Stimulated activated naive CD4-positive, alpha-beta T cell (primary cell): ENCODE results near the gene ZNF281.

Experiments used
- DNase-seq, 6 experiments: peaks; one replicate each; lab custom pipeline; 2025; lab: John Stamatoyannopoulos, UW

ZNF281 gene

DNA sequence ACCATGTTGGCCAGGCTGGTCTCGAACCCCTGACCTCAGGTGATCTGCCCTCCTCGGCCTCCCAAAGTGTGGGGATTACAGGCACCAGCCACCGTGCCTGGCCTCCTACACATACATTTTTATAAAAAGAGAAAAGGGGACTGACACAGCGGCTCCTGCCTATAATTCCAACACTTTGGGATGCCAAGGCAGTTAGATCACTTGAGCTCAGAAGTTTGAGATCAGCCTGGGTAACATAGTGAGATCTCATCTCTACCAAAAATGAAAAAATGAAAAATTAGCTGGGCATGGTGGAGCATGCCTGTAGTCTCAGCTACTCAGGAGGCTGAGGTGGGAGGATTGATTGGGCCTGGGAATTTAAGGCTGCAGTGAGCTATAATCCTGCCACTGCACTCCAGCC lies 23.4 kb downstream of the ZNF281 start:
- no peak for DNase-seq

- no peak for DNase-seq
Observed at GRCh38 chr1:200384818-200385390, 24.9 kb downstream of the ZNF281 start.

DNA sequence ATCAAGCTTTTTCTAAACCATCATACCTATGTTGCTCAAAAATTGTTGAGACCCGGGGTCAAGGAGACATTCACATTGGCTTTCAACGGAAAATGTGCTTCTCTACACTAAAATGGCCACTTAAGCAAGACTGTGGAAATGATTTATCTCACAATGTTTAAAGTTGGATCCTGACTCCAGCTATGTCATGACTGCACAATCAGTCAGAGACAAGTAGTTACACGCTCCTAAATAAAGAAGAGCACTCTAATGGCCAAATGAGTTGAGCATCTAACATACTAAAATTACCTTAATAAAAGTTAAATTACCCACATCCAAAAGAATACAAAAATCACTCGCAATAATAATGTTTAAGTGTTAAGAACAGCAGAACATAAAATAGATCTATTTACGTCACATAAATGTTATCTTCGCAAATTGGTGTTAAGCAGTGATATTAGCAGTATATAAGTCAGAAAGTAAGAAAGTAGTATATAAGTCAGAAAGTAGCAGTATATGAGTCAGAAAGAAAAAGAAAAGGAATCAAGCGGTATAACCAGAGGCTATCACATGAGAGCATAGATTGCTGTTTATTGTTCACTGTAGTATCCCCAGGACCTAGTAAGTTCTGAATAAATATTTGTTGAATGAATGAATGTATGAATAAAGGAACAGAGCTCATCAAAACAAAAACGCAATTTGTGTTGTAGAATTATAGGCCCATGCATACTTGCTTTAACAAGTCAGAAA lies 28.4 kb downstream of the ZNF281 start:
- no peak for DNase-seq

DNA sequence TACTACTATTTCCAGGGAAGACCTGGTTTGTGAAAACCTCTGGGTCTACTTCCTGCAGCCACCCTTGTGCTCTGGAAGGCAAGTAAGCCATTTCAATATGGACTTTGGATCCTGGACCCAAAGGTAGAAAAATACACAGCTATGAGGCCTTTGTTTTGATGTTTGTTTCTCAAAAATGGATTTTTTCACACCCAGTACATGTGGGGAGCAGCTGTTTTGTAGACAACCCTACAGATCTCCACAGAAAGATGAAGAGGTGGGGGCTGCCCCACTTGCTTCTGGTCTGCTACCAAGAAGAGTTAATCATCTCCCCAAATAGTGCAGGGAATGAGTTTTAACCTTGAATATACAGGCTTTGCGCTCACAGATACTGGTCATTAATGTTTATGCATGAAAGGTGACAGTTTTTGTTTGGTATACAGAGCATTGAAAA lies 29.2 kb downstream of the ZNF281 start:
- no peak for DNase-seq

GRCh38 chr1:200379940-200380588 lies 29.8 kb downstream of the ZNF281 start:
- no peak for DNase-seq

GRCh38 chr1:200379432-200379757 lies 30.4 kb downstream of the ZNF281 start:
- no peak for DNase-seq

DNA sequence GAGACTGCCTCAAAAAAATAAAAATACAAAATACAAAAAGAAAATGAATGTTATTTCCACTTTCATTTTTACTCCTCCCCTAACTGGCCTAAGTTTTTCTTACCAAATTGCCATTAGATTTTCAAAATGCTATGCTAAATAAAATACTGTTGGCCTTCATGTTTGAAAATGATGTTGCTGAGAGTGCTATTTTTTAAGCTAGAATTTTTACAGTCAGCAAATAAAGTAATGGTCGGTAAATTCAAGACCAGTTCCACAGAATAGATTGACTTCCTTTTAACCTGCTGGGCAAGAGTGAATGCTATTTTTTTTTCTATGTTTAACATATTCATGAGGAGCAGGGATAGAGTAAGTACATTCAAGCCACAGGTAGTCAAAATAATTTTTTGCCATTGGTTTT lies 31.7 kb downstream of the ZNF281 start:
- DNase-seq, result no peak

DNA sequence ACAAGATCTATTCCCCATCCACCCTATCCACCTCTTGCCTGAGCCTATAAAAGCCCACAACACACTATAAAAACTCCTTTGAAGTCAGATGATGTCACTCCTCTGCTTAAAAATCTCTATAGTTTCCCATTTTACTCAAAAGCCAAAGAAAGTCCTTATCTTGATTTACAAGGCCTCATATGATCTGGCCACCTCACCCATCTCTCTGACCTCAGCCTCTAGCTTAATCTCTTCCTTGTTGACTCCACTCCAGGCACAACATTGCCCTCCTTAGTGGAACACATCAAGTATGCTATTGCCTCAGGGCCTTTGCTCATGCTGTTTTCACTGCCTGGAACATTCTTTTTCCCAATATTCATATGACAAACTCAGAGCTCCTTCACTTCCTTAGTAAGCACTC lies 33.3 kb downstream of the ZNF281 start:
- DNase-seq, result no peak

GRCh38 chr1:200374569-200375295 lies 35.1 kb downstream of the ZNF281 start:
- DNase-seq, result no peak

GRCh38 chr1:200373811-200374231 lies 36.0 kb downstream of the ZNF281 start:
- DNase-seq, result no peak

DNA sequence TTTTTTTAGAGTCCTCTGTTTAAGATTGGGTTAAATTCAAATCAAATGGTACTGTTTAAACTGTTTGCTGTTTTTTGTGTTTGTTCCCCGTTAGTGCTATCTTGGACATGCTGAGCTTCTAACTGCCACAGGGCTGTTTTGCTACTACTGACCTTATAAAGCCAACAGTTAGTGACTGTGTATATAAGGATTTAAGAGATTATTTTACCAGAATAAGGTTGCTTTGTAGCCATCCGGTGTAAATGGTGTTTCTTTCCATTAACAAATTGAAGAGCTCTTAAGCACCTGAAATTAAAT lies 37.0 kb downstream of the ZNF281 start:
- DNase-seq, result no peak

- DNase-seq, result no peak
Observed at GRCh38 chr1:200372095-200372884, 37.5 kb downstream of the ZNF281 start.

DNA sequence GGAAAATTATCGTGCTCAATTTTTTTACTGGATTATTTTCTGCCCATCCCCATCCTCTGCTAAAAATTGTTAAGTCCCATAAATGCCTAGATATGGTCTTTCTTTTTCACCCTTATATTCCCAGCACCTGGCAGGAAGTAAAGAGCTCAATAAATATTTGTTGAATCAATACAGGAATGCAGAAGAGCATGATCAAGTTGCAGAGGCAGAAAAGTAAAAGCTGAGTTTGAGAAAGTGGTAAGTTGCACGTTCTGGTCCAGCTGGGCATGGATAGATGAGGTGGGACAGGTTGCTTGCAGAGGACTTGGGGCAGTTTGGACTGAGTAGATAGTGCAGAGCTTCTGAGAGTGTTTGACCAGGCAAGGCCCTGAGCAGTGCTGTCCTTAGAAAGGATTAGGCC lies 40.1 kb downstream of the ZNF281 start:
- no peak for DNase-seq

DNA sequence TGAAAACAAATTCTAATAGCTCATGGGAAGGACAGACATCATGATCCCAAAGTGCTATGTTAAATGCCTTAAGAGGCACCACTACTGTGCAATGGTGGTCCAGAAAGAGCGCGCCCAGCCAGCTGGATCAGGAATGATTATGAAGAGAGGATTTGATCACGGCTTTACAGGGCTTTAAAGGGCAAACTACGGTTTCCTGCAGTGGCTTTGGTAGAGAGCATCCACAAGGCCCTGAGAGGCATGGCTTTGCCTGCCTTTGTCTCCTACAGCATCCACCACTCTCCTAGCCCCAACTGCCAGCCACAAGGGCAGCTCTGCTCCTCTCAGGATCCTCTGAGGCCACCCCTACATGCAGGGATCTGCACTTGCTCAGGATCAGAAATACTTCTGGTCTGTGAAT lies 40.7 kb downstream of the ZNF281 start:
- no peak for DNase-seq

DNA sequence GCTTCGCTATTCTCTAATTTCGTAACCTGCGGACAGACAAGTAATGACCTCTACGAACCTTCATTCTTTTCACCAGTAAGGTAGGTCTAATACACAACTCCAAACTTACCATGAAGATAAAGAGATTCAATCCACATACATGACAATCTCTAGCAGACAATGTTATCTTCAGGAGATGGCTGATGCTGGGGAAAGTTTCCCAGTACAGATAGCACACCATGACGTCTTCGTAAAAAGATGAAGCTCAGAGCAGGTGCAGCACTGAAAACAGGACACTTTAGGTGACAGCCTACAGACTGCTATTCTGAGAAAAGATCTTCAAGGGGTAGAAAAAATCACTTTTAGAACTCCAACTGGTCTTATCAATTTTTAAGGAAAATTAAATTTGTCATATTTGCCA lies 41.3 kb downstream of the ZNF281 start:
- no peak for DNase-seq

- DNase-seq, result no peak
Observed at GRCh38 chr1:200367841-200368534, 41.8 kb downstream of the ZNF281 start.

DNA sequence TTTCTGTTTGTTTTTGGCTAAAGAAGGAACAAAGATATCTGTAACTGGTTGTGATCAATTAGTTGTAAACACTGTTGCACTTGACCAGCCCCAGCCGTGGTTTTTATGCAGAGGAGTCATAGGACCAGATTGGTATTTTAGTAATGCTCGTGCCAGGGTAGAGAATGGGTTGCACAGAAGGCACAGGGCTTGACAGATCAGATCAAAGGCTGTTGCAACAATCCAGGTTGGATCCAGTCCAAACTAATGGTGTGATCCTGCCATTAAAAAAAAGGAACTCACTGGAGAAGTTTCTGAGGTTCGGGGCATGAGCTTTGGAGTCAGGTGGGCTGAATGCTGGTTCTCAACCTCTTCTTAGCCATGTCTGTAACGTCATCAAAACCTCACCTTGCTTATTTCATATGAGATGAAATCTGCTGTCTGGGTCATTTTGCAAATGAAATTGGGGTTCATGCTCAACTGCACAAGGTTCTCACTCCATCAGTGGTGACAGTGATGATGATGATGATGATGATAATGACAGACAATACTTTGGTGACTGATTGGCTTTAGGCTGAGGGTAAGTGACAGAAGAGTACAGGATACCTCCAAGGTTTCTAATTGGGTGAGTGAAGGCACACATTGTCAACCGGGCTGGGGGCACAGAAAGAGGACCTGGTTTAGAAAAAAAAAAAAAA lies 43.1 kb downstream of the ZNF281 start:
- DNase-seq, result no peak

DNA sequence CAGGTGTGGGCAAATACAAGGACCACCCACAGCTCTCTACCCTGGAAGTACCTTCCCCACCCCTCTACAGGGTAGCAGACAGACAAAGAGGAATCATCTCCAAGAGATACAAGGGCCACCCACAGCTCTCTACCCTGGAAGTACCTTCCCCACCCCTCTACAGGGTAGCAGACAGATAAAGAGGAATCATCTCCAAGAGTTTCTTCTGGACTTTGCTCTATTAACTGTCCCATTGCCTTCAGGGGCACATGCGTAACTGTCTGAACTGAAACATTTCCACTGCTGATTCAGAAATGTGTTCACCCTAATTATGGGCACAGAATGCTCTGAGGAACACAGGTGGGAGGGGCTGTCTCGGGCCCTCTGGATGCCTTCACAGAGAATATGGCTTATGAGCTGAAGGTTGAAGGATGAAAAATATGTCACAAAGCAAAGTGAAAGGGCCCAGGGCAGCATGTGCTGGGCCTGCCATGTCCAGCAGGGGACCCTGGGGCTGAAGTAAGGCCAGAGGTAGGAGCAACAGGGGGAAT lies 43.9 kb downstream of the ZNF281 start:
- DNase-seq, result no peak

GRCh38 chr1:200364831-200365230 lies 45.0 kb downstream of the ZNF281 start:
- DNase-seq, result no peak

GRCh38 chr1:200364091-200364759 lies 45.6 kb downstream of the ZNF281 start:
- no peak for DNase-seq
